ENCODE measurements around the gene PTX3. TPM values are rescaled to one million over a fixed set of nuclear protein-coding genes. Genes with fewer than 3 reads are reported as not detected.

Gene PTX3
- total RNA-seq, 1 donor from 2014 or later: 0.52 TPM

GRCh38 chr3:157487339-157487738 is 50.7 kb downstream of the PTX3 start:
- Histone ChIP-seq H3K9me3 (replicated peaks) (no peaks in the 10 kb centered on the region), H3K27ac (replicated peaks) (no peak overlapping the region), H3K27me3 (ENCODE audit: low read depth) (no peaks in the 10 kb centered on the region), H3K4me3 (no peak overlapping the region), H3K36me3 (no peaks in the 10 kb centered on the region), H3K4me1 (no peaks in the 10 kb centered on the region)
- no peak for DNase-seq
- no peak for TF ChIP-seq CTCF (IDR thresholded peaks at IDR 0.05; ENCODE audit: borderline replicate concordance)
- intact Hi-C loops (cut with micrococcal nuclease): loop anchor here (5.0 kb wide), 1 partner anchor 270 kb away; no protein-coding TSS in a partner anchor

DNA sequence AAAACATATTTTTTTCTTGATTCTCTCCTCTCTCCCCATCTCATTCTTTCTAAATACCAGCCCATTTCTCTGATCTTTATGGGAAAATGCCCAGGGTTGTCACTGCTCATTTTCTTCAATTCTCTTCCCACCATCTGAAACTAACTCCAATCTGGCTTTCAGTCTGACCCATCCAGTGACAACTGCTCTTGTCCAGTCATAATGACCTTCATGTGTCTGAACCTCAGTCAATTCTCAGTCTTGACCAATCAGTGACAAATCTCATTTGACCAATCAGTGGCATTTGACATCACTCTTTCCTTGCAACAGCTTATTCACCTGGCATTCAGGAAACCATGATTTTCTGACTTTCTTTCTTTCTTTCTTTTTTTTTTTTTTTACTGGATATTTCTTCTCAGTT is 51.5 kb downstream of the PTX3 start:
- TF ChIP-seq CTCF (IDR thresholded peaks at IDR 0.05; ENCODE audit: borderline replicate concordance): no peak
- Histone ChIP-seq H3K4me3 (no peak overlapping the region), H3K36me3 (no peaks in the 10 kb centered on the region), H3K9me3 (replicated peaks) (no peaks in the 10 kb centered on the region), H3K4me1 (no peaks in the 10 kb centered on the region), H3K27me3 (ENCODE audit: low read depth) (no peaks in the 10 kb centered on the region), H3K27ac (replicated peaks) (no peak overlapping the region)
- no peak for DNase-seq
- intact Hi-C loops (cut with micrococcal nuclease): loop anchor here (5.0 kb wide), 1 partner anchor 271 kb away; no protein-coding TSS in a partner anchor

GRCh38 chr3:157491136-157491535 is 54.5 kb downstream of the PTX3 start:
- Histone ChIP-seq H3K9me3 (replicated peaks) (no peaks in the 10 kb centered on the region), H3K27ac (replicated peaks) (no peak overlapping the region), H3K4me3 (no peak overlapping the region), H3K27me3 (ENCODE audit: low read depth) (peaks cover 1% of the 10 kb centered on the region), H3K36me3 (no peaks in the 10 kb centered on the region), H3K4me1 (no peaks in the 10 kb centered on the region)
- TF ChIP-seq CTCF (IDR thresholded peaks at IDR 0.05; ENCODE audit: borderline replicate concordance): no peak
- DNase-seq: no peak
- intact Hi-C loops (cut with micrococcal nuclease): loop anchor here (5.0 kb wide), 1 partner anchor 289 kb away; no protein-coding TSS in a partner anchor

Other genes with a start within 250 kb of the PTX3 start
- 0.16 TPM for gene VEPH1, start 66.6 kb downstream of the PTX3 start, total RNA-seq